Keratinocyte (primary cell): ENCODE data around the gene ZRANB1. TPM values are rescaled to one million over a fixed set of nuclear protein-coding genes. Genes with fewer than 3 reads are reported as not detected.

Experiments
- DNase-seq: peaks from one replicate; pipeline ENCODE4 v3.0.0-alpha.2; 2011; ENCODE audit warnings: low read depth, missing footprints, low spot score
- FAIRE-seq: peaks from 2 replicates; lab custom pipeline; 2011; peaks lifted over from hg19 to GRCh38; lab: Jason Lieb, UNC
- H2AFZ ChIP-seq: 2 replicates; pipeline ENCODE4 v1.6.0; 2012; ENCODE audit warnings: low read length, control low read depth, inconsistent platforms; ENCODE audit not compliant: control insufficient read depth
- H3K27ac ChIP-seq: 2 replicates; pipeline ENCODE4 v1.5.1; 2011; ENCODE audit warnings: low read length; ENCODE audit not compliant: control insufficient read depth, insufficient read depth
- H3K27me3 ChIP-seq: 3 replicates; pipeline ENCODE4 v1.6.0; 2011; ENCODE audit warnings: low read length; ENCODE audit not compliant: control insufficient read depth, insufficient read depth; ENCODE audit errors: extremely low read depth
- H3K36me3 ChIP-seq, 2 experiments: 2 replicates in 1 of 2; 3 replicates in 1 of 2; pipeline ENCODE4 v1.5.1; 2011; ENCODE audit warnings: low read length in 2 of 2, mild to moderate bottlenecking in 1 of 2; ENCODE audit not compliant: control insufficient read depth in 2 of 2, insufficient read depth in 2 of 2; ENCODE audit errors: extremely low read depth in 1 of 2
- H3K4me1 ChIP-seq: 3 replicates; pipeline ENCODE4 v1.5.1; 2011; ENCODE audit warnings: low read length; ENCODE audit not compliant: control insufficient read depth, insufficient read depth; ENCODE audit errors: extremely low read depth
- H3K4me2 ChIP-seq: 3 replicates; pipeline ENCODE4 v1.6.0; 2011; ENCODE audit warnings: low read depth, low read length; ENCODE audit not compliant: control insufficient read depth, insufficient read depth; ENCODE audit errors: extremely low read depth
- H3K4me3 ChIP-seq, 3 experiments: fragments of 200-600 bp in 1 of 3; sonication (generic) in 1 of 3; 2 replicates in 2 of 3; 3 replicates in 1 of 3; pipeline ENCODE4 v1.5.1; 2011 to 2016; ENCODE audit warnings: low read length in 3 of 3, mild to moderate bottlenecking in 3 of 3, control low read depth in 2 of 3, inconsistent platforms in 1 of 3, low read depth in 1 of 3, mixed read lengths in 1 of 3, mixed run types in 1 of 3, moderate library complexity in 1 of 3; ENCODE audit not compliant: control insufficient read depth in 2 of 3, insufficient read depth in 2 of 3; ENCODE audit errors: extremely low read depth in 1 of 3
- H3K79me2 ChIP-seq: 2 replicates; pipeline ENCODE4 v1.6.0; 2012; ENCODE audit warnings: low read length; ENCODE audit not compliant: control insufficient read depth, insufficient read depth
- H3K9ac ChIP-seq: 3 replicates; pipeline ENCODE4 v1.6.0; 2011; ENCODE audit warnings: low read length; ENCODE audit not compliant: control insufficient read depth, insufficient read depth; ENCODE audit errors: extremely low read depth
- H3K9me1 ChIP-seq: 3 replicates; pipeline ENCODE4 v1.6.0; 2011; ENCODE audit warnings: low read length; ENCODE audit not compliant: control insufficient read depth, insufficient read depth; ENCODE audit errors: extremely low read depth
- H3K9me3 ChIP-seq: 2 replicates; pipeline ENCODE4 v1.5.1; 2012; ENCODE audit warnings: low read depth, low read length; ENCODE audit not compliant: control insufficient read depth
- H4K20me1 ChIP-seq: 3 replicates; pipeline ENCODE4 v1.6.0; 2011; ENCODE audit warnings: low read length; ENCODE audit not compliant: control insufficient read depth, insufficient read depth; ENCODE audit errors: extremely low read depth
- CTCF ChIP-seq, 3 experiments: IDR thresholded peaks in 1 of 3; conservative IDR thresholded peaks in 1 of 3; optimal IDR thresholded peaks in 1 of 3; 2 replicates in 2 of 3; 3 replicates in 1 of 3; pipeline versions ENCODE3 to v1.5.1; 2011; ENCODE audit warnings: low read length in 3 of 3, mild to moderate bottlenecking in 3 of 3, moderate library complexity in 2 of 3, control low read depth in 1 of 3, inconsistent platforms in 1 of 3; ENCODE audit not compliant: insufficient read depth in 2 of 3; ENCODE audit errors: extremely low read depth in 1 of 3
- EZH2 ChIP-seq: IDR thresholded peaks from one replicate; pipeline ENCODE4 v1.6.1; 2012; ENCODE audit warnings: inconsistent platforms, mild to moderate bottlenecking, low read length, moderate library complexity
- dilution Hi-C: fragments of 300-500 bp; cut with MboI; formaldehyde crosslinking; loops from one replicate; pipeline ENCODE4 v1.7.0; 2020; ENCODE audit warnings: low sequenced_read_pairs; ENCODE audit not compliant: extremely low pct_ligation_motif_present
- polyA plus RNA-seq, 5 experiments: library from polyadenylated mRNA; depleted of rRNA in 3 of 5; stranded (reverse) in 3 of 5; stranded (forward) in 1 of 5; unstranded in 1 of 5; fragments of >200 nt; gene quantifications; 1 replicate in 1 of 5; 2 replicates in 3 of 5; 3 replicates in 1 of 5; pipeline versions ENCODE4 v1.2.1 to v1.2.3, GENCODE V29; 2011 to 2012; ENCODE audit warnings: missing spikeins in 2 of 5, low read depth in 1 of 5, low replicate concordance in 1 of 5

ZRANB1 gene
- polyA plus RNA-seq, 1 donor (not counting 4 experiments of a cell fraction or from before 2014, with no cell fraction given), result 9.3 TPM

- TF ChIP-seq CTCF (optimal IDR thresholded peaks at IDR 0.05 in 1 of 3, IDR thresholded peaks at IDR 0.05 in 1 of 3, conservative IDR thresholded peaks at IDR 0.05 in 1 of 3; ENCODE audit: extremely low read depth in 1 of 3, insufficient read depth in 2 of 3, low read length in 3 of 3) (no peak), EZH2 (no peak)
- Histone ChIP-seq H3K27ac (no peak overlapping the region), H4K20me1 (no peaks in the 10 kb centered on the region)
Measured at GRCh38 chr10:124971276-124971675, 29.4 kb downstream of the ZRANB1 start.

GRCh38 chr10:124972637-124973036, 30.7 kb downstream of the ZRANB1 start:
- no peaks in the 10 kb centered on the region for H3K27me3 ChIP-seq
- H3K27ac ChIP-seq, result no peak overlapping the region
- no peak overlapping the region for H3K9ac ChIP-seq
- FAIRE-seq (no peak), DNase-seq (no peak)
- H2AFZ ChIP-seq, result no peak overlapping the region
- H3K4me2 ChIP-seq, result no peak overlapping the region
- peaks cover 2% of the 10 kb centered on the region for H3K79me2 ChIP-seq
- H3K4me1 ChIP-seq, result no peaks in the 10 kb centered on the region
- no peak overlapping the region for H3K4me3 ChIP-seq
- dilution Hi-C loops, result no loop called here
- no peaks in the 10 kb centered on the region for H3K9me3 ChIP-seq
- H3K36me3 ChIP-seq, result peaks cover 3 to 6% of the 10 kb centered on the region in 2 experiments
- H4K20me1 ChIP-seq, result no peaks in the 10 kb centered on the region
- no peaks in the 10 kb centered on the region for H3K9me1 ChIP-seq
- TF ChIP-seq CTCF (optimal IDR thresholded peaks at IDR 0.05 in 1 of 3, IDR thresholded peaks at IDR 0.05 in 1 of 3, conservative IDR thresholded peaks at IDR 0.05 in 1 of 3; ENCODE audit: extremely low read depth in 1 of 3, insufficient read depth in 2 of 3, low read length in 3 of 3) (no peak), EZH2 (no peak)

More at GRCh38 chr10:124971276-124971675, 29.4 kb downstream of the ZRANB1 start:
- FAIRE-seq, result no peak
- Histone ChIP-seq H3K9me1 (no peaks in the 10 kb centered on the region), H3K9me3 (no peaks in the 10 kb centered on the region), H3K27me3 (no peaks in the 10 kb centered on the region), H3K4me3 (no peak overlapping the region), H3K4me1 (no peaks in the 10 kb centered on the region), H3K9ac (no peak overlapping the region), H3K36me3 (peaks cover 8% of the 10 kb centered on the region in 2 experiments), H2AFZ (no peak overlapping the region), H3K79me2 (peaks cover 2% of the 10 kb centered on the region), H3K4me2 (no peak overlapping the region)
- dilution Hi-C loops, result no loop called here
- no peak for DNase-seq
